Activated CD8-positive, alpha-beta T cell treated with anti-CD3 and anti-CD28 coated beads, Interleukin-2, amount 10 ng/mL, durations not matched to agents 7 days and 5 days (primary cell): ENCODE data around the gene ZDHHC11. TPM values are rescaled to one million over a fixed set of nuclear protein-coding genes. Genes with fewer than 3 reads are reported as not detected.

Experiments
- ATAC-seq: fragments of 150-1000 bp; cut with Tn5 transposase; one replicate; pipeline ENCODE4 v1.10.0; 2021; ENCODE audit warnings: moderate library complexity
- CTCF ChIA-PET: fragments of 350-600 bp; sonication (Branson Sonifier 250); formaldehyde crosslinking; loops from one replicate; lab custom pipeline; 2021; ENCODE audit warnings: antibody characterized with exemption; lab: Charles Lee
- POLR2A ChIA-PET: fragments of 350-600 bp; sonication (Branson Sonifier 250); formaldehyde crosslinking; loops from one replicate; lab custom pipeline; 2021; ENCODE audit warnings: antibody characterized with exemption; lab: Charles Lee
- DNase-seq: peaks from one replicate; pipeline ENCODE4 v3.0.0-alpha.2; 2020
- H3K27ac Mint-ChIP-seq: one replicate; pipeline ENCODE4 v1.8.0; 2021; ENCODE audit warnings: mild to moderate bottlenecking, mixed read lengths
- H3K27me3 Mint-ChIP-seq: one replicate; pipeline ENCODE4 v1.8.0; 2021; ENCODE audit warnings: low read depth, mixed read lengths
- H3K36me3 Mint-ChIP-seq: one replicate; pipeline ENCODE4 v1.8.0; 2021; ENCODE audit warnings: low read depth, mixed read lengths
- H3K4me1 Mint-ChIP-seq: one replicate; pipeline ENCODE4 v1.8.0; 2021; ENCODE audit warnings: low read depth, mixed read lengths
- H3K4me3 Mint-ChIP-seq: one replicate; pipeline ENCODE4 v1.8.0; 2021; ENCODE audit warnings: mild to moderate bottlenecking, mixed read lengths
- H3K9me3 Mint-ChIP-seq: one replicate; pipeline ENCODE4 v1.8.0; 2022; ENCODE audit warnings: mixed read lengths; ENCODE audit not compliant: insufficient read depth
- total RNA-seq, 2 experiments: library from RNA; stranded (reverse); gene quantifications; one replicate each; pipeline ENCODE4 v1.2.3, GENCODE V29; 2021

The ZDHHC11 gene
- 10 to 100 TPM; 11.9 to 17.0 TPM for total RNA-seq

DNA sequence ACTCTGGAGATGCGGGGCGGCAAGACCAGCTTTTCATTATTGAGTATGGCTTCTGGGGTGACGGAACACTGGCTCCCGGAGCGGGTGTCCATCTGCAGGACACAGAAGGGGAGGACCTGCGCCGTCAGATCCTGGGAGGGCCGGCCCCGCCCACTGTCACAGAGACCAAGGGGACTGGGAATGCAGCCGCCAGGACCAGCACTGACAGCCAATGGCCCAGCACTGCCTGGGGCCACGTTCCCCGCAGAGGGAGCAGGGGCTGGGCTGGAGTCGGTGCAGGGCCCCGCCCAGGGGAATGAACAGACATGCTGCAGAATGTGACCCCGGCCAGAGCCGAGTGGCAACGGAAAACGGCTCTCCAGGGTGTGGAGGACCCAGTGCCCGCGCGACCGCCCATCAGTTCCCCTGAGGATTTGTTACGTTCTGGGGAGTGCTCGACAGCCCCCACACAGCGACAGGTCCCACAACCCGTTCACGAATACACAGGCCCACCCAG is at the start of gene ZDHHC11:
Gene ZDHHC11 (minus strand): TSS at position 476 of the 496 bp plus-strand sequence. CDS start 384 bp downstream, at position 92.
- no peak within 1 kb of the TSS for H3K4me3 Mint-ChIP-seq
- ChIA-PET CTCF (no interaction called here), POLR2A (no interaction called here)
- H3K27ac Mint-ChIP-seq = no peak within 1 kb of the TSS
- ATAC-seq (no peak), DNase-seq (no peak)
- no peaks in the 10 kb centered on the region for H3K9me3 Mint-ChIP-seq
- no peaks in the 10 kb centered on the region for H3K27me3 Mint-ChIP-seq
- H3K36me3 Mint-ChIP-seq = no peaks in the 10 kb centered on the region
- no peaks in the 10 kb centered on the region for H3K4me1 Mint-ChIP-seq

DNA sequence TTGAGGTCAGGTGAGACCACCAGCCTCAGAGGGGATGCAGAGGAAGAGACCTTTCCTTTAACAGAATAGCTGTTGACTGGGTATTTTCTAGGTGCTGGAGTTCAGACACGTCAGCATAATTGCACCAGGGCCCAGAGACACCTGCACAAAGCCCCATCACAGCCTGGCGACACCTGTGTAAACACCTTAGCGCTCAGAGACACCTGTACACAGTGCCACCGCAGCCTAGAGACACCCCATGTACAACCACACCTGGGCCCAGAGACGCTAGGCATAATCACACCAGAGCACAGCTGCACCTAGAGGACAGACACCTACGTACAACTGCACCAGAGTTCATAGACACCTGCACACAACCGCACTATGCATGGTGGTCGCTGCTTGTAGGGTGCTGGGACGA is 42.9 kb upstream of the ZDHHC11 start:
- ATAC-seq (no peak), DNase-seq (no peak)
- Mint-ChIP-seq H3K9me3 (no peaks in the 10 kb centered on the region), H3K4me3 (peak overlapping the region; percentile 90), H3K4me1 (peaks cover 40% of the 10 kb centered on the region), H3K36me3 (peaks cover 59% of the 10 kb centered on the region), H3K27me3 (no peaks in the 10 kb centered on the region), H3K27ac (peak overlapping the region; percentile 82)
- ChIA-PET POLR2A (interaction anchor here (0.6 to 1.7 kb wide), 3 partner anchors 8 to 554 kb away, joined by 3 to 5 read pairs (median 4); no protein-coding TSS in a partner anchor), CTCF (interaction anchor here (0.7 to 3.4 kb wide), 3 partner anchors 8 to 247 kb away, joined by 3 to 22 read pairs (median 6); no protein-coding TSS in a partner anchor)

DNA sequence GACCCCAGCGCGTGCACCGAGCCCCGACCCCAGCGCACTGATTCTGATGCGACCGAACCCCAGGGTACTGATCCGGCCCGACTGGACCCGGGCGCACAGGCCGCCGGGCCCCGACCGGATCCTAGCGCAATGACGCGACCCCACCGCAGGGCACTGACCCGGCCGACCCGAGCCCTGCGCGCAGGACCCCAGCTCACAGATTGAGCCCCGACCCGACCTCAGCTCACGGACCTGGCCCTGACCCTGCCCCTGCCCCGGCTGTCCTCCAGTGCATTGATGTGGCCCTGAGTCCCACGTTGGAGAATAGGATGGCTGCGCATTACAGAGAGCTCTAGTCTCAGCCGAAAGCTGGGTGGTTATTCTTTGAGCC is 42.3 kb upstream of the ZDHHC11 start:
- H3K27me3 Mint-ChIP-seq = no peaks in the 10 kb centered on the region
- CTCF ChIA-PET = interaction anchor here (0.7 to 3.4 kb wide), 5 partner anchors 9 to 247 kb away, joined by 3 to 22 read pairs (median 4); no protein-coding TSS in a partner anchor
- POLR2A ChIA-PET = interaction anchor here (0.6 to 1.7 kb wide), 4 partner anchors 9 to 554 kb away, joined by 3 to 5 read pairs (median 4); no protein-coding TSS in a partner anchor

DNA sequence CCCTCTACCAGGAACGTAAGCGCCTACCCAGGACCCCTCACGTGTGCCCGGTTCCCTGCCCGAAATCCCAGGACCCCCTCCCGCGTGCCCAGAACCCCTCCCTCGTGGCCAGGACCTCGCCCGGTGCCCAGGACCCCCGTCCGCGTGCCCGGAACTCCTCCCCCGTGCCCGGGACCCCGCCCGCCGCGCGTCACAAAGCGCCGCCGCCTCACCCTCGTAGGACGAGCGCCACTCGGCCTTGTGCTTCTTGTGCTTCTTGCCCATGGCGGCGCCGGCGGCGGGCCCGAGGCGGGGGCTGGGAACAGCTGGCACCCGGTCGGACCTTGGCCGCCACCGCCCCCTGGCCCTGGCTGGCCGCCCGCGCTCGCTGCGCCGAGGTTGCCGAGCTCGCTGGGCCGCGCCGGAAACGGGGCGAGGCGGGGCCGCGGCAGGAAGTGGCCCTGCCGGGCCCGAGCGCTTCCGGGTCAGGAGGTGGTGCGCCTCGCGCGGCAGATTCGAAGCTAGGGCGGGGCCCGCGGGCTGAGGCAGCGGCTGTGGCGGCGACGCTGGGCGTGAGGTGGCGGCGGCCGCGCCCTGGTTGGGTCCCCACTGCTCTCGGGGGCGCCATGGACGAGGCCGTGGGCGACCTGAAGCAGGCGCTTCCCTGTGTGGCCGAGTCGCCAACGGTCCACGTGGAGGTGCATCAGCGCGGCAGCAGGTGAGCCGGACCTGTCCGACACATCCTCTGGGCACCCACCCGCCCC is 41.8 kb upstream of the ZDHHC11 start, which contains the start of the genes BRD9 and TRIP13:
Gene BRD9 (minus strand): TSS at position 408 of the 743 bp plus-strand sequence. CDS start 144 bp downstream, at position 264.
Gene TRIP13 (plus strand): TSS at position 491 of the 743 bp plus-strand sequence. CDS start 115 bp downstream, at position 606.
- ATAC-seq (peak; percentile 96), DNase-seq (peak; percentile 89)
- CTCF ChIA-PET = interaction anchor here (1.0 to 3.4 kb wide), 4 partner anchors 10 to 223 kb away, joined by 3 to 22 read pairs (median 4); no protein-coding TSS in a partner anchor
- no peaks in the 10 kb centered on the region for H3K27me3 Mint-ChIP-seq
- H3K9me3 Mint-ChIP-seq = no peaks in the 10 kb centered on the region
- H3K4me1 Mint-ChIP-seq = peaks cover 45% of the 10 kb centered on the region
- POLR2A ChIA-PET = interaction anchor here (0.7 to 1.7 kb wide), 4 partner anchors 9 to 188 kb away, joined by 3 to 5 read pairs (median 4); no protein-coding TSS in a partner anchor
- H3K27ac Mint-ChIP-seq = peak within 1 kb of the TSS; percentile 93
- H3K4me3 Mint-ChIP-seq = peak within 1 kb of the TSS; percentile 90
- H3K36me3 Mint-ChIP-seq = peaks cover 69% of the 10 kb centered on the region

More for the DNA sequence above, 42.3 kb upstream of the ZDHHC11 start:
- no peaks in the 10 kb centered on the region for H3K9me3 Mint-ChIP-seq
- ATAC-seq (peak; percentile 21), DNase-seq (no peak)
- H3K4me3 Mint-ChIP-seq = peak overlapping the region; percentile 90
- H3K4me1 Mint-ChIP-seq = peaks cover 45% of the 10 kb centered on the region
- peak overlapping the region; percentile 82 for H3K27ac Mint-ChIP-seq
- H3K36me3 Mint-ChIP-seq = peaks cover 65% of the 10 kb centered on the region

DNA sequence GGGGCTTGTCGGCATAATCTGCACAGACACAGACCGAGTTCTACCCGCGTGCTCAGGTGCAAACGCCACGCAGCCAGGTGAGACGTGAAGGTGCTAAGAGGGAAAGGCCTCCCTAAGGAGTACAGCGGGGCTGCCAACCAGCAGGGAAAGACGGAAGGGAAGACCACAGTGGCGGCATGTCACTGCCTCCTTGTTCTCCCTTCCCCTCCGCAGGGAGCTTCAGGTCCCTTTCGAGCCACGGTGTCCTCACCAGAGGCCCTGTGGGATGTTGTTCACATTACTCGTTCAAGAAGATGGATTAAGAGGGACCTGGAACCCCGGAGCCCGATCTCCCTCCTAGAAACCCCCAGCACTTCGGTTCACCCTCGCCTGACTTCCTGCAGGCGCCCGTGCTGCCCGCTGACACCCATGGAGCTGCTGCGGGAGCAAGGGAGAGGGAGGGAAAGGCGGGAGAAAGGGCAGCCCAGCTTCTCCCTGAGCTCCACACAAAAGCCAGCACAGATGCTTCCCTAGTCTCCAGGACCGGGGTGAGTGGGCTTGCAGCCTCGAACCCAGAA is 41.1 kb upstream of the ZDHHC11 start:
- POLR2A ChIA-PET = interaction anchor here (0.9 to 1.7 kb wide), 2 partner anchors 10 to 17 kb away, joined by 4 to 5 read pairs; no protein-coding TSS in a partner anchor
- Mint-ChIP-seq H3K4me3 (peak overlapping the region; percentile 90), H3K27me3 (no peaks in the 10 kb centered on the region), H3K9me3 (no peaks in the 10 kb centered on the region), H3K4me1 (peaks cover 45% of the 10 kb centered on the region), H3K27ac (peak overlapping the region; percentile 93), H3K36me3 (peaks cover 76% of the 10 kb centered on the region)
- DNase-seq (no peak), ATAC-seq (peak; percentile 22)
- CTCF ChIA-PET = interaction anchor here (1.5 to 3.4 kb wide), 2 partner anchors 10 to 219 kb away, joined by 4 to 22 read pairs; no protein-coding TSS in a partner anchor

- no peaks in the 10 kb centered on the region for H3K9me3 Mint-ChIP-seq
- DNase-seq = no peak
- H3K27me3 Mint-ChIP-seq = no peaks in the 10 kb centered on the region
- POLR2A ChIA-PET = interaction anchor here (0.9 kb wide), 1 partner anchor 17 kb away, joined by 4 read pairs; no protein-coding TSS in a partner anchor
- ATAC-seq = no peak
- H3K36me3 Mint-ChIP-seq = peaks cover 76% of the 10 kb centered on the region
- CTCF ChIA-PET = interaction anchor here (1.5 to 3.4 kb wide), 2 partner anchors 11 to 219 kb away, joined by 4 to 22 read pairs; no protein-coding TSS in a partner anchor
- H3K4me3 Mint-ChIP-seq = peak overlapping the region; percentile 90
- H3K4me1 Mint-ChIP-seq = peaks cover 43% of the 10 kb centered on the region
- H3K27ac Mint-ChIP-seq = peak overlapping the region; percentile 93
These were observed 40.5 kb upstream of the ZDHHC11 start for GRCh38 chr5:891117-891836.

DNA sequence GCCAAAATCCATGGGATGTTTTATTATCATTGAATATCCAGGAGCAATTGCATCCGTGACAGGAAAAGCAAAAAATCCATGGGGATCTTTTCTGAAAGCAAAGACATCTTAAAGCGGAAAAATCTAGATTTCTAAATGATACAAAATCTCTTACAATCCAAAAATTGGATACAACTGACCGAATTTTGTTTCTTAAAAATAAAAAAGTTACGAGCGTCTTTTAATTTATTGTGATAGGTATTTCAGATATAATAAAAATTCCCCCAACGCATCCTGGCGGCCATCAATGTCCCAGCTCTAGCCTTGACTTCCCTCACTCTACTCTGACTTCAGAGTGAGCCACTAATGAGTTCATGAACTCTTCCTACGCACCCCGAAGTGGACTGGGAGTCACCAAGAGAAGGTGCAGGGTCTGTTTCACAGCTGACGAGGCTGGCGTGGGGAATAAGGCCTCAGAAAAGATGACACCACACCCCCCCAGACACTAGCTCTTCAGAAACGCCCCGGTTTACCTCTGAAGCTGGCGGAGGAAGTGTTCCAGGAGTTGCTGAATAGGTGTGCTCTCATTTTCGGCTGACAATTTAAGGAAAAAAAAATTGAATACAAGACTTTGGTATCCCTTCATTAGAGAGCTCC is 38.4 kb upstream of the ZDHHC11 start:
- DNase-seq (no peak), ATAC-seq (no peak)
- ChIA-PET CTCF (no interaction called here), POLR2A (no interaction called here)
- H3K27me3 Mint-ChIP-seq = no peaks in the 10 kb centered on the region
- no peak overlapping the region for H3K27ac Mint-ChIP-seq
- peaks cover 34% of the 10 kb centered on the region for H3K4me1 Mint-ChIP-seq
- H3K9me3 Mint-ChIP-seq = no peaks in the 10 kb centered on the region
- no peak overlapping the region for H3K4me3 Mint-ChIP-seq
- H3K36me3 Mint-ChIP-seq = peaks cover 81% of the 10 kb centered on the region

- CTCF ChIA-PET = no interaction called here
- no peak for DNase-seq
- H3K36me3 Mint-ChIP-seq = peaks cover 81% of the 10 kb centered on the region
- H3K4me1 Mint-ChIP-seq = peaks cover 32% of the 10 kb centered on the region
- H3K4me3 Mint-ChIP-seq = no peak overlapping the region
- no peaks in the 10 kb centered on the region for H3K9me3 Mint-ChIP-seq
- no peak overlapping the region for H3K27ac Mint-ChIP-seq
- no peaks in the 10 kb centered on the region for H3K27me3 Mint-ChIP-seq
- POLR2A ChIA-PET = no interaction called here
- ATAC-seq = no peak
These were observed 37.9 kb upstream of the ZDHHC11 start for GRCh38 chr5:888638-889035.

DNA sequence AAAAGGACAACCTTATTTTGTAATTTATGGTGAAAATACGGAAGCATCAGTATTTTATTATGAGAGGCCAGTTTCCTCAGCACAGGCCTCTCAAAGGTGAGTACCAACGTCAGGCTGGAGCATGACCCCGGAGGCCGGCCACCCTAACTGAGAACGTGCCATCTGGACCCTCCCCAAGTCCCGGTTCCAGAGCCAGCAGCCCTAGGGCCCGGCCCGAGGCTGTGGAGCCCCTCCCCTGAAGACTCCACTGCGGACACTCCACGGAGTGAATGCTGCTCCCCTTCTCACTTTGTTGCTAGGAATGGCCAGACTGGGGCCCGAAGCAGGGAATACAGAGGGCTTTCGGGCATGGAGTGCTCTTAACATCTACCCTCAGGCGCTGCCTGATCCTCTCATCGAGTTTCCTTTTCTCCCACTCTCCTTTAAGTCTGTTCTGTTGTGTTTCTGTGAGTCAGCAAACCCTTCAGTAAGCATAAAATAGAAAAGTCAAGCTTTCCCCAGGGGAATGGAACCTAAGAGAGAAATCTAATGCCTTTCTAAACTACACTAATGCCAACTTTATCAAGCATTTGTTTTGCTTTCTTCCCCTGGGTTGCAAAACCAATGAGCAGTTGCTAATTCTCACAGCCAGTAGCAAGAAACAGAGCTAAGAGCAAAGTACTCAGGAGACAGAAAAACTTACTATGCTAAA is 37.3 kb upstream of the ZDHHC11 start:
- ChIA-PET CTCF (no interaction called here), POLR2A (no interaction called here)
- H3K27ac Mint-ChIP-seq = no peak overlapping the region
- ATAC-seq = no peak
- peaks cover 82% of the 10 kb centered on the region for H3K36me3 Mint-ChIP-seq
- H3K27me3 Mint-ChIP-seq = no peaks in the 10 kb centered on the region
- no peak for DNase-seq
- H3K4me1 Mint-ChIP-seq = peaks cover 28% of the 10 kb centered on the region
- H3K4me3 Mint-ChIP-seq = no peak overlapping the region
- peaks cover under 1% of the 10 kb centered on the region for H3K9me3 Mint-ChIP-seq

DNA sequence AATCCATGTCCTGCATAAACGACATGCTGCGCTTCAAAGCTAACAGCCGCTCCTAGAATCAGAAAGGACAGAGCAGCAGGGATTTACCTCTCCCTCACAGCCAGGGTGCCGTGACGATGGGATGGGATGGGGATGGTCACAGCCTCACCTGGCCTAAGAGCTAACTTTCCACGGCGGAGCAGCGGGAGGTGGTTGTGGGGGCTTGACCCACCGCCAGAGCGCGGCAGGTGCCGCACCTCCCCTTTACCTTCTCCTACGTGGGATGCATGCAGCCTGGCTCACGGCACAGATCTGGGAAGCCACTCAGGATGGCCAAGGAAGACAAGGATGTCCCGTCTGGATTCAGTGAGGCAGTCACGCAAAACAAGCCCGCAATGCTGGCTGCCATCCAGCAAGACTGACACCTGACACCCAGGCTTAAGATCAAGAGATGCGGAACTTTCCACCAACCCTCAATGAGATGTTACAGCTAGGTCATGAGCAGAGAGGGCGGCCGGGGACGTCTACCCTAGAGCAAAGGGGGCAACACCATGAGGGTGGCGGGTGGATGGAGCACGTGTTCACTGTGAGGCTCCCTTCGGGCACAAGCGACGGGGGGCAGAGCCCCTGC is 36.0 kb upstream of the ZDHHC11 start:
- Mint-ChIP-seq H3K4me1 (peaks cover 39% of the 10 kb centered on the region), H3K4me3 (no peak overlapping the region), H3K9me3 (peaks cover 9% of the 10 kb centered on the region), H3K36me3 (peaks cover 91% of the 10 kb centered on the region), H3K27me3 (peaks cover 7% of the 10 kb centered on the region), H3K27ac (no peak overlapping the region)
- POLR2A ChIA-PET = no interaction called here
- DNase-seq = no peak
- CTCF ChIA-PET = no interaction called here
- ATAC-seq = no peak
